IMR-90 (cell line): ENCODE results near the gene HK3. TPM values are rescaled to one million over a fixed set of nuclear protein-coding genes. Genes with fewer than 3 reads are reported as not detected.

Experiments
- ATAC-seq: fragments of 200-7000 bp; cut with Tn5 transposase; 2 replicates; pipeline ENCODE4 v1.9.1; 2020; ENCODE audit warnings: low read depth, mild to moderate bottlenecking, moderate library complexity
- BruUV-seq: library from RNA; stranded (reverse); fragments of 400-500 nt; replicated peaks from 2 replicates; lab custom pipeline; 2021; lab: Mats Ljungman, UMichigan
- CTCF ChIA-PET: fragments of 300-600 bp; formaldehyde crosslinking; extraction: SDS; loops from one replicate; lab custom pipeline; 2021; ENCODE audit warnings: antibody characterized with exemption; lab: Yijun Ruan, JAX
- POLR2A ChIA-PET: fragments of 300-600 bp; sonication (Branson Sonifier 250); formaldehyde crosslinking; loops from one replicate; lab custom pipeline; 2022; ENCODE audit warnings: antibody characterized with exemption; ENCODE audit not compliant: unreplicated experiment; lab: Charles Lee
- DNase-seq: peaks from one replicate; pipeline ENCODE4 v3.0.0; 2013
- H2AFZ ChIP-seq: replicated peaks from 2 replicates; pipeline ENCODE3; 2013; ENCODE audit warnings: low read length, mild to moderate bottlenecking; ENCODE audit not compliant: poor library complexity
- H2AK5ac ChIP-seq: 2 replicates; pipeline ENCODE4 v1.6.1; 2013; ENCODE audit warnings: low read depth, low read length, inconsistent platforms
- H2AK9ac ChIP-seq: replicated peaks from 2 replicates; pipeline ENCODE3; 2013; ENCODE audit warnings: mild to moderate bottlenecking, low read depth, low read length, moderate library complexity; ENCODE audit not compliant: poor library complexity
- H2BK120ac ChIP-seq: 2 replicates; pipeline ENCODE4 v1.6.1; 2013; ENCODE audit warnings: low read depth, low read length, inconsistent platforms
- H2BK15ac ChIP-seq: 3 replicates; pipeline ENCODE4 v1.6.1; 2013; ENCODE audit warnings: low read depth, low read length, inconsistent platforms
- H2BK20ac ChIP-seq: 2 replicates; pipeline ENCODE4 v1.6.1; 2013; ENCODE audit warnings: low read depth, mild to moderate bottlenecking, inconsistent platforms, low read length, moderate library complexity
- H2BK5ac ChIP-seq: 2 replicates; pipeline ENCODE4 v1.6.1; 2013; ENCODE audit warnings: mild to moderate bottlenecking, low read depth, low read length, inconsistent platforms; ENCODE audit not compliant: poor library complexity, severe bottlenecking
- H3K14ac ChIP-seq: replicated peaks from 2 replicates; pipeline ENCODE4 v1.6.1; 2013; ENCODE audit warnings: low read depth, low read length, inconsistent platforms
- H3K18ac ChIP-seq: 2 replicates; pipeline ENCODE4 v1.6.1; 2013; ENCODE audit warnings: low read depth, low read length, control low read depth
- H3K23ac ChIP-seq: 2 replicates; pipeline ENCODE4 v1.6.1; 2013; ENCODE audit warnings: low read depth, low read length, inconsistent platforms
- H3K27ac ChIP-seq: 2 replicates; pipeline ENCODE4 v1.5.1; 2013; ENCODE audit warnings: mild to moderate bottlenecking, control low read depth, low read length; ENCODE audit not compliant: insufficient read depth
- H3K27me3 ChIP-seq: 2 replicates; pipeline ENCODE4 v1.6.1; 2013; ENCODE audit warnings: low read length; ENCODE audit not compliant: control insufficient read depth, insufficient read depth
- H3K36me3 ChIP-seq: 2 replicates; pipeline ENCODE4 v1.6.1; 2013; ENCODE audit warnings: low read length, mixed read lengths; ENCODE audit not compliant: control insufficient read depth, insufficient read depth
- H3K4ac ChIP-seq: 2 replicates; pipeline ENCODE4 v1.6.1; 2013; ENCODE audit warnings: low read depth, low read length, inconsistent platforms
- H3K4me1 ChIP-seq: 2 replicates; pipeline ENCODE4 v1.6.1; 2013; ENCODE audit warnings: low read length, mixed read lengths; ENCODE audit not compliant: control insufficient read depth, insufficient read depth
- H3K4me2 ChIP-seq: 2 replicates; pipeline ENCODE4 v1.6.1; 2013; ENCODE audit warnings: low read depth, mild to moderate bottlenecking, control low read depth, low read length, moderate library complexity
- H3K4me3 ChIP-seq: 2 replicates; pipeline ENCODE4 v1.5.1; 2013; ENCODE audit warnings: low read depth, mild to moderate bottlenecking, control low read depth, low read length, moderate library complexity; ENCODE audit not compliant: insufficient read depth
- H3K56ac ChIP-seq: 2 replicates; pipeline ENCODE4 v1.6.1; 2013; ENCODE audit warnings: low read length, inconsistent platforms; ENCODE audit not compliant: insufficient read depth; ENCODE audit errors: extremely low read depth
- H3K79me1 ChIP-seq, 2 experiments: 2 replicates each; pipeline ENCODE4 v1.6.1; 2013; ENCODE audit warnings: low read length in 2 of 2, inconsistent platforms in 1 of 2, low read depth in 1 of 2
- H3K9ac ChIP-seq: 2 replicates; pipeline ENCODE4 v1.6.1; 2013; ENCODE audit warnings: low read depth, low read length, control low read depth
- H3K9me1 ChIP-seq: 2 replicates; pipeline ENCODE4 v1.6.1; 2013; ENCODE audit warnings: low read length, inconsistent platforms; ENCODE audit not compliant: insufficient read depth
- H3K9me3 ChIP-seq: 2 replicates; pipeline ENCODE4 v1.6.1; 2013; ENCODE audit warnings: low read length; ENCODE audit not compliant: control insufficient read depth, insufficient read depth
- H4K20me1 ChIP-seq: 2 replicates; pipeline ENCODE4 v1.6.1; 2013; ENCODE audit warnings: low read length, inconsistent platforms; ENCODE audit not compliant: insufficient read depth
- H4K5ac ChIP-seq: 2 replicates; pipeline ENCODE4 v1.6.1; 2013; ENCODE audit warnings: mild to moderate bottlenecking, low read depth, low read length, control low read depth
- H4K8ac ChIP-seq, 2 experiments: 2 replicates each; pipeline ENCODE4 v1.6.1; 2013; ENCODE audit warnings: low read depth in 2 of 2, low read length in 2 of 2, control low read depth in 1 of 2, inconsistent platforms in 1 of 2
- H4K91ac ChIP-seq: 2 replicates; pipeline ENCODE4 v1.6.1; 2013; ENCODE audit warnings: low read depth, low read length, inconsistent platforms; ENCODE audit not compliant: insufficient read depth
- BHLHE40 ChIP-seq: fragments of 150-350 bp; IDR thresholded peaks from 2 replicates; pipeline ENCODE4 v1.6.1; 2016; ENCODE audit warnings: mild to moderate bottlenecking, low read depth, low read length
- FOS ChIP-seq: fragments of 150-350 bp; IDR thresholded peaks from 2 replicates; pipeline ENCODE4 v1.6.1; 2016; ENCODE audit warnings: low read depth, low read length
- MAFK ChIP-seq: IDR thresholded peaks from 2 replicates; pipeline ENCODE4 v1.6.1; 2012; ENCODE audit warnings: low read depth, low read length, improper control_type of control experiment
- MXI1 ChIP-seq: IDR thresholded peaks from 2 replicates; pipeline ENCODE4 v1.6.1; 2012; ENCODE audit warnings: low read depth, mild to moderate bottlenecking, low read length, moderate library complexity, borderline replicate concordance
- NFE2L2 ChIP-seq: fragments of 150-350 bp; IDR thresholded peaks from 2 replicates; pipeline ENCODE4 v1.6.1; 2016; ENCODE audit warnings: low read depth, mild to moderate bottlenecking, low read length
- RAD21 ChIP-seq: IDR thresholded peaks from 2 replicates; pipeline ENCODE4 v1.6.1; 2012; ENCODE audit warnings: low read length, improper control_type of control experiment
- SMC3 ChIP-seq: fragments of 150-350 bp; IDR thresholded peaks from 2 replicates; pipeline ENCODE4 v1.6.1; 2016; ENCODE audit warnings: low read depth, mild to moderate bottlenecking, antibody characterized with exemption, low read length, moderate library complexity
- WGBS, 2 experiments: methylation state at CpG; one replicate each; pipeline versions ENCODE4 v1.1.5 to v1.1.7; 2013; ENCODE audit warnings: missing lambda C conversion rate in 2 of 2; ENCODE audit not compliant: insufficient read length in 1 of 2; ENCODE audit errors: extremely low coverage in 2 of 2; 5-methylcytosine and 5-hydroxymethylcytosine counted together
- dilution Hi-C: fragments of 300-500 bp; cut with HindIII; formaldehyde crosslinking; loops from one replicate; pipeline ENCODE4 v1.14.3; 2018; ENCODE audit warnings: low sequenced_read_pairs; ENCODE audit not compliant: unreplicated experiment
- in situ Hi-C: fragments of 300-500 bp; cut with MboI; formaldehyde crosslinking; loops from 3 replicates; pipeline ENCODE4 v1.14.3; 2019; ENCODE audit warnings: low sequenced_read_pairs, inconsistent platforms, mixed read lengths
- intact Hi-C: fragments of 100-400 bp; cut with micrococcal nuclease; formaldehyde crosslinking; loops from 2 replicates; pipeline ENCODE4 v1.10.0; 2022
- polyA plus RNA-seq, 3 experiments: library from polyadenylated mRNA; depleted of rRNA; stranded (reverse); fragments of >200 nt; gene quantifications; 2 replicates each; pipeline ENCODE4 v1.2.3, GENCODE V29; 2012; ENCODE audit warnings: low replicate concordance in 1 of 3
- total RNA-seq: library from RNA; depleted of rRNA; stranded (reverse); fragments of >200 nt; gene quantifications from 2 replicates; pipeline ENCODE4 v1.2.3, GENCODE V29; 2012
- TF ChIP-seq, protein P1 (sequence below): fragments of 150-350 bp; IDR thresholded peaks from 2 replicates; pipeline ENCODE4 v1.6.1; 2016; ENCODE audit warnings: low read depth, mild to moderate bottlenecking, low read length, moderate library complexity, borderline replicate concordance
- TF ChIP-seq, protein P2 (sequence below): conservative IDR thresholded peaks from 2 replicates; pipeline ENCODE4 v1.5.1; 2012; ENCODE audit warnings: mild to moderate bottlenecking, low read depth, low read length, improper control_type of control experiment

The HK3 gene
- total and polyA plus RNA-seq, 2 of the 4 experiments (the other 2 are of a cell fraction), result not detected

DNA sequence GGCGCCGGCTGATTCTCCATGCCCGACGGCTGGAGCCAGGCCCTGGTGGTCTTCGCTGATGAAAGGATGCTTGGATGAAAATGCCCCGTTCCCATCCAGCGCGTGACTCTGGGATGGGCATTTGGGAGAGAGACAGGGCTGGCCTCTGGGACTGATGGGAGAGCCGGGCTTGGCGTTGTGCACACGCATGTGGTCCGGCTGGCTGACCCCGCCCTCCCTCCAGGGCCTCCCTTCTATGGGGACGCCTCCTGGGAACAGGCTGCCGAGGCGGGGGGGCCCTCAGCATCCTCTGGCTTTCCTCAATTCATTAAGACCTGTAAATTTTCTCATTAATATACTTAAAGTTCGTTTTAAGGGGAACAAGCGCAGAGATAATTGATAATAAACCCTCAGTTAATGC is 52.0 kb downstream of the HK3 start:
- Histone ChIP-seq H2BK20ac (no peak overlapping the region), H3K9me1 (no peaks in the 10 kb centered on the region), H4K8ac (no peak overlapping the region), H3K23ac (no peak overlapping the region), H2BK120ac (no peak overlapping the region), H2BK15ac (no peak overlapping the region), H3K14ac (no peak overlapping the region), H2BK5ac (no peak overlapping the region), H2AFZ (no peak overlapping the region), H3K27ac (no peak overlapping the region), H3K4me3 (no peak overlapping the region), H3K4me2 (no peak overlapping the region), H3K9me3 (no peaks in the 10 kb centered on the region), H3K36me3 (no peaks in the 10 kb centered on the region), H2AK5ac (no peak overlapping the region), H4K91ac (no peak overlapping the region), H3K56ac (no peak overlapping the region), H3K18ac (no peak overlapping the region), H2AK9ac (no peak overlapping the region), H4K5ac (no peak overlapping the region), H3K79me1 (no peaks in the 10 kb centered on the region), H3K4me1 (no peaks in the 10 kb centered on the region; the same call in 1 of the 2 replicates), H3K9ac (no peak overlapping the region), H4K20me1 (no peaks in the 10 kb centered on the region), H3K27me3 (peaks cover 45% of the 10 kb centered on the region), H3K4ac (no peak overlapping the region)
- no peak for ATAC-seq
- 45% methylated on average over 4 of the region's 18 CpGs; no CpG with 5 or more reads in 1 of the 2 experiments for WGBS, 2 experiments
- dilution Hi-C loops, result no loop called here
- BruUV-seq, result no TSS peak
- no peak for DNase-seq
- ChIA-PET CTCF (no interaction called here), POLR2A (no interaction called here)
- in situ Hi-C loops, result no loop called here
- intact Hi-C loops, result no loop called here
- no peak for TF ChIP-seq MAFK
- no peak for TF ChIP-seq SMC3
- TF ChIP-seq, protein P1, sequence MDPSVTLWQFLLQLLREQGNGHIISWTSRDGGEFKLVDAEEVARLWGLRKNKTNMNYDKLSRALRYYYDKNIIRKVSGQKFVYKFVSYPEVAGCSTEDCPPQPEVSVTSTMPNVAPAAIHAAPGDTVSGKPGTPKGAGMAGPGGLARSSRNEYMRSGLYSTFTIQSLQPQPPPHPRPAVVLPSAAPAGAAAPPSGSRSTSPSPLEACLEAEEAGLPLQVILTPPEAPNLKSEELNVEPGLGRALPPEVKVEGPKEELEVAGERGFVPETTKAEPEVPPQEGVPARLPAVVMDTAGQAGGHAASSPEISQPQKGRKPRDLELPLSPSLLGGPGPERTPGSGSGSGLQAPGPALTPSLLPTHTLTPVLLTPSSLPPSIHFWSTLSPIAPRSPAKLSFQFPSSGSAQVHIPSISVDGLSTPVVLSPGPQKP, result no peak
- TF ChIP-seq MXI1, result no peak
- no peak for TF ChIP-seq FOS
- no peak for TF ChIP-seq RAD21
- no peak for TF ChIP-seq BHLHE40
- TF ChIP-seq, protein P2, sequence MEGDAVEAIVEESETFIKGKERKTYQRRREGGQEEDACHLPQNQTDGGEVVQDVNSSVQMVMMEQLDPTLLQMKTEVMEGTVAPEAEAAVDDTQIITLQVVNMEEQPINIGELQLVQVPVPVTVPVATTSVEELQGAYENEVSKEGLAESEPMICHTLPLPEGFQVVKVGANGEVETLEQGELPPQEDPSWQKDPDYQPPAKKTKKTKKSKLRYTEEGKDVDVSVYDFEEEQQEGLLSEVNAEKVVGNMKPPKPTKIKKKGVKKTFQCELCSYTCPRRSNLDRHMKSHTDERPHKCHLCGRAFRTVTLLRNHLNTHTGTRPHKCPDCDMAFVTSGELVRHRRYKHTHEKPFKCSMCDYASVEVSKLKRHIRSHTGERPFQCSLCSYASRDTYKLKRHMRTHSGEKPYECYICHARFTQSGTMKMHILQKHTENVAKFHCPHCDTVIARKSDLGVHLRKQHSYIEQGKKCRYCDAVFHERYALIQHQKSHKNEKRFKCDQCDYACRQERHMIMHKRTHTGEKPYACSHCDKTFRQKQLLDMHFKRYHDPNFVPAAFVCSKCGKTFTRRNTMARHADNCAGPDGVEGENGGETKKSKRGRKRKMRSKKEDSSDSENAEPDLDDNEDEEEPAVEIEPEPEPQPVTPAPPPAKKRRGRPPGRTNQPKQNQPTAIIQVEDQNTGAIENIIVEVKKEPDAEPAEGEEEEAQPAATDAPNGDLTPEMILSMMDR, result no peak
- no peak for TF ChIP-seq NFE2L2
